GM23338 (cell line): ENCODE measurements around the gene PRKCH.

Experiments
- EZH2 ChIP-seq: fragments of 200-600 bp; sonication (generic); IDR thresholded peaks from one replicate; pipeline ENCODE4 v1.8.0; 2017; ENCODE audit warnings: antibody characterized with exemption, mild to moderate bottlenecking, low read depth; ENCODE audit not compliant: unreplicated experiment
- JUNB ChIP-seq: IDR thresholded peaks from one replicate; pipeline ENCODE4 v1.6.1; 2016; ENCODE audit warnings: antibody characterized with exemption; ENCODE audit not compliant: unreplicated experiment
- POLR2AphosphoS5 ChIP-seq: IDR thresholded peaks from 2 replicates; pipeline ENCODE4 v1.6.1; 2016; ENCODE audit warnings: antibody characterized with exemption, low read depth
- ZNF331 ChIP-seq: fragments of 250-450 bp; sonication (Bioruptor Pico); IDR thresholded peaks from 2 replicates; pipeline ENCODE4 v1.5.0; 2020; ENCODE audit warnings: low read depth, mild to moderate bottlenecking, moderate library complexity
- TF ChIP-seq, protein P1 (sequence below), 2 experiments: fragments of 200-600 bp in 1 of 2; sonication (generic) in 1 of 2; conservative IDR thresholded peaks; 2 replicates each; pipeline versions ENCODE4 v1.5.1 to v1.6.1; 2016 to 2017; ENCODE audit warnings: antibody characterized with exemption in 2 of 2, low read depth in 2 of 2, mild to moderate bottlenecking in 2 of 2, moderate library complexity in 1 of 2

DNA sequence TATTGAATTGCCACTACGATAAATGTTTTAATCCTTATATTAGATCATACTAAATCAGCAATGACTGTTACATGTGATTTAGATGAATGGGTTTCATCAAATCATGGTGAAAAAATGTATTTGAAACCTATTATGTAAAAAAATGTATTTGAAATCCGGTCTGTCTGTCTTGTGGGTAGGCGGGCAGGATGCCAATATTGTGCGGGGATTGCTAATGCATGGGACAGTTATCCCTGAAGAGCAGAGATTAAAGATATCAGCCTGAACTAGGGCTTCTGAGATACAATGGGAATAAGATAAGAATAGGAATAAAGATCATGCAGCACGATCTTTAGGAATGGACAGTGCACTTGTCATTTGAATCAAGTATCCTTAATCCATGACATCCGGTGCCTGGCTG, 134.0 kb downstream of the PRKCH start:
- TF ChIP-seq POLR2AphosphoS5 (no peak), EZH2 (no peak), ZNF331 (no peak), JUNB (no peak)
- TF ChIP-seq, protein P1, sequence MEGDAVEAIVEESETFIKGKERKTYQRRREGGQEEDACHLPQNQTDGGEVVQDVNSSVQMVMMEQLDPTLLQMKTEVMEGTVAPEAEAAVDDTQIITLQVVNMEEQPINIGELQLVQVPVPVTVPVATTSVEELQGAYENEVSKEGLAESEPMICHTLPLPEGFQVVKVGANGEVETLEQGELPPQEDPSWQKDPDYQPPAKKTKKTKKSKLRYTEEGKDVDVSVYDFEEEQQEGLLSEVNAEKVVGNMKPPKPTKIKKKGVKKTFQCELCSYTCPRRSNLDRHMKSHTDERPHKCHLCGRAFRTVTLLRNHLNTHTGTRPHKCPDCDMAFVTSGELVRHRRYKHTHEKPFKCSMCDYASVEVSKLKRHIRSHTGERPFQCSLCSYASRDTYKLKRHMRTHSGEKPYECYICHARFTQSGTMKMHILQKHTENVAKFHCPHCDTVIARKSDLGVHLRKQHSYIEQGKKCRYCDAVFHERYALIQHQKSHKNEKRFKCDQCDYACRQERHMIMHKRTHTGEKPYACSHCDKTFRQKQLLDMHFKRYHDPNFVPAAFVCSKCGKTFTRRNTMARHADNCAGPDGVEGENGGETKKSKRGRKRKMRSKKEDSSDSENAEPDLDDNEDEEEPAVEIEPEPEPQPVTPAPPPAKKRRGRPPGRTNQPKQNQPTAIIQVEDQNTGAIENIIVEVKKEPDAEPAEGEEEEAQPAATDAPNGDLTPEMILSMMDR (conservative IDR thresholded peaks at IDR 0.05; ENCODE audit: low read depth in 2 of 2), result no peak
